A549 treated with AZD9567 at 1 μM for 4 hours (cell line): ENCODE results near the gene ZBTB20. TPM values are rescaled to one million over a fixed set of nuclear protein-coding genes. Genes with fewer than 3 reads are reported as not detected.

Source experiments
- total RNA-seq: library from RNA; stranded (reverse); fragments of 200-300 nt; extraction: Qiagen RNA extraction; gene quantifications from 5 replicates; pipeline ENCODE4 v1.2.3, GENCODE V29; 2022; ENCODE audit not compliant: insufficient read depth

The ZBTB20 gene
- total RNA-seq: 0.92 to 1.4 TPM (median 1.3 TPM) in 4 of 5 replicates, not detected in the other

DNA sequence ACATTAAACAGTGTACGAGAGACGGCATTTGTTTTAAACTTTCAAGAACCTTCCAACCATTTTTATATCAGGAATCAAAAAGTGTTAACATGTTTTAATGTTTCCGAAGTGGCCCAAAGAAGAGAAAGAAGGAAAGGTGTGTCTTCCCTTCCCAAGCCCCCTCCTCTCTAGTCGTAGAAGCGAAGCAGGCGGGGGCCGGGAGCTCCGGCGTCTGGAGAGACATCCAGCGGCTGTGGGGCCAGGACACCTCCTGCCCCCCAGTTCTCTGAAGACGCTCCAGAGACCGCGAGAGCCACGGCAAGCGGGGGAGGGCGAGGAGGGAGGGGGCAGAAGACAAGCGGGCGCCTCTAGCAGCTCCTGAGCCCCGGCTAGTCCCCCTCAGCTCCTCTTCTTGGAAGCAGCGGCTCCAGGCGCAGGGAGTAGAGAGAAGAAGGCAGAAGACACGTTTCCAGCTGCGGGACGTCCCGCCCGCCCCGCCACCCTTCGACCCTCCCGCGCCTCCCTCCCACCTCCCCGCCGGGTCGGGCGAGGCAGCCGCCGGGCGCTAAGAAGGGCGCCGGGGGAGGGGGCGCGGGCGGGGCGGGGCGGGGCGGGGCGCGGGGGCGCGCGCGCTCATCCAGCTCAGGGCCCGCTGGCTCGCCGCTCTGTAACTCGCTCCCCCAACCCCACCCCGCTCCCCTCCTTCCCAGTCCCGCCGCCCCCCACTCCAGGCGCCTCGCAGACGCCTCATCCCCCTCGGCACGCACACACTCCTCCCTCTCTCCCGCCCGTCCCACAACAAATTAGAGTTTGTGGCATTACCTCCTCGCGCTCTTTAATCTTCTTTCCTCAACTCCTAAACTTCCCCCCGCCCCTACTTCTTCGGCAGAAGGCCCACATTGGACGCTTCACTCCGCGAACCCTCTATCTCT lies at the start of gene ZBTB20:
Gene ZBTB20 (minus strand): TSS at position 871 of the 911 bp plus-strand sequence.

DNA sequence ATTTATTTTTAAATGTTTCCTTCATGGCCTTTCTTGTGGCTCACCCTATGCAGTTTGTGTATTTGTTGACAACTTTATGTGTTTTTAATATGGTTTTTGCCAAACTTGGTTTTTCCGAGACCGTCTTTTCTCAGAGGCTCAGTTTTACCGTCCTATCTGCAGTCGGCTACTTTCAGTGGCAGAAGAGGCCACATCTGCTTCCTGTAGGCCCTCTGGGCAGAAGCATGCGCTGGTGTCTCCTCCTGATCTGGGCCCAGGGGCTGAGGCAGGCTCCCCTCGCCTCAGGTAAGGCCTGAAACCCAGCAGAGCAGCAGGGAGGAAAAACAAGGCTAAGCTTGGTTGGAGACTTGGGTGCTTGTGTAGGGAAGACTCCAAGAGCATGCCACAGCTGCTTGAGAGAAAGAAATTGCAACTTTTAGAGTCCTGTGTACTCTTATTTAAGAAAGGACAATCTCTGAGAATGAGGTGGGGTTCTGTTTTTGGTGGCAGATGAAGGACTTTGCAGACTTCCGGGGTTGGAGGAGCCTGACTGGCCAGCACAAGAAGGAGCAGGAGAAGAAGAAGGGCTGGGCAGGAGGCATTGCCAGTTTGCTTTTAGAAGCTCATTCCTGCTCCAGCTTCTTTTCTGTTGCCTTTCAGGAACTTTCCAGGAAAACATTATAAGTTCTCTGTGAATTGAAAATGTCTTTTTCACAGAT lies 853.1 kb downstream of the ZBTB20 start, which contains the start of gene TIGIT:
Gene TIGIT (plus strand): TSS at position 191 of the 698 bp plus-strand sequence. CDS start 34 bp downstream, at position 225.

